SU-DHL-6 (cell line): Measurements from ENCODE around the gene CHST4.

Source experiments
- CTCF ChIP-seq: fragments of 200-600 bp; sonication (generic); IDR thresholded peaks from one replicate; pipeline ENCODE4 v1.5.1; 2017; ENCODE audit warnings: antibody characterized with exemption, mild to moderate bottlenecking, low read length, moderate library complexity; ENCODE audit not compliant: insufficient read depth, poor library complexity, severe bottlenecking
- EZH2phosphoT487 ChIP-seq: fragments of 200-600 bp; sonication (generic), shearing (Covaris generic); conservative IDR thresholded peaks from 2 replicates; pipeline ENCODE4 v1.6.1; 2018; ENCODE audit warnings: mild to moderate bottlenecking, antibody characterized with exemption, low read length, moderate library complexity, mixed read lengths

- no peak for TF ChIP-seq CTCF
- no peak for TF ChIP-seq EZH2phosphoT487
Measured at GRCh38 chr16:71514476-71514875, 11.8 kb upstream of the CHST4 start.
